GM21360 (cell line): ENCODE measurements around the gene CGRRF1.
A peak's percentile ranks its signal among the peaks of the same experiment; 100 is the strongest.

ENCODE experiments used
- ATAC-seq: cut with Tn5 transposase; IDR thresholded peaks from one replicate; pipeline ENCODE4 v1.9.1; 2021; ENCODE audit warnings: mild to moderate bottlenecking, moderate library complexity; ENCODE audit not compliant: unreplicated experiment

The CGRRF1 gene

GRCh38 chr14:54489318-54489683 lies 20.4 kb upstream of the CGRRF1 start:
- no peak for ATAC-seq

- ATAC-seq = no peak
Observed at GRCh38 chr14:54489731-54490444, 19.8 kb upstream of the CGRRF1 start.

GRCh38 chr14:54490445-54491175 lies 19.1 kb upstream of the CGRRF1 start:
- ATAC-seq = no peak

GRCh38 chr14:54493293-54493692 lies 16.4 kb upstream of the CGRRF1 start:
- no peak for ATAC-seq

GRCh38 chr14:54497224-54497623 lies 12.5 kb upstream of the CGRRF1 start:
- ATAC-seq = no peak

GRCh38 chr14:54498095-54498531 lies 11.6 kb upstream of the CGRRF1 start:
- ATAC-seq = no peak

- no peak for ATAC-seq
Observed at GRCh38 chr14:54498579-54498978, 11.1 kb upstream of the CGRRF1 start.

- ATAC-seq = no peak
Observed at GRCh38 chr14:54500744-54501143, 9.0 kb upstream of the CGRRF1 start.

GRCh38 chr14:54501480-54501879 lies 8.2 kb upstream of the CGRRF1 start:
- ATAC-seq = no peak

- ATAC-seq = no peak
Observed at GRCh38 chr14:54502602-54503001, 7.1 kb upstream of the CGRRF1 start.

GRCh38 chr14:54503486-54503885 lies 6.2 kb upstream of the CGRRF1 start:
- no peak for ATAC-seq

GRCh38 chr14:54512393-54512792 lies 2.7 kb downstream of the CGRRF1 start:
- no peak for ATAC-seq

GRCh38 chr14:54515670-54516069 lies 6.0 kb downstream of the CGRRF1 start:
- ATAC-seq = no peak

- no peak for ATAC-seq
Observed at GRCh38 chr14:54516709-54517108, 7.0 kb downstream of the CGRRF1 start.

GRCh38 chr14:54524410-54524809 lies 14.7 kb downstream of the CGRRF1 start:
- no peak for ATAC-seq

- ATAC-seq = no peak
Observed at GRCh38 chr14:54528973-54529372, 19.3 kb downstream of the CGRRF1 start.

GRCh38 chr14:54529811-54530210 lies 20.1 kb downstream of the CGRRF1 start:
- ATAC-seq = no peak

- peak; percentile 96 for ATAC-seq
Observed at GRCh38 chr14:54532111-54533012, 22.7 kb downstream of the CGRRF1 start.

GRCh38 chr14:54533100-54533499 lies 23.4 kb downstream of the CGRRF1 start:
- ATAC-seq = peak; percentile 7

GRCh38 chr14:54535126-54535525 lies 25.4 kb downstream of the CGRRF1 start:
- no peak for ATAC-seq

GRCh38 chr14:54535646-54536045 lies 25.9 kb downstream of the CGRRF1 start:
- ATAC-seq = no peak
